ENCODE measurements around the gene ZBTB7C. TPM values are rescaled to one million over a fixed set of nuclear protein-coding genes. Genes with fewer than 3 reads are reported as not detected.

The ZBTB7C gene
- total RNA-seq, 1 experiment from 2014 or later, result 0.33 TPM

GRCh38 chr18:48051945-48052840 lies 357.0 kb downstream of the ZBTB7C start:
- Histone ChIP-seq H2BK12ac (ENCODE audit: insufficient read length, low read depth, low read length) (no peak overlapping the region), H3K23ac (ENCODE audit: insufficient read length, low read depth, low read length) (no peak overlapping the region), H3K79me2 (ENCODE audit: insufficient read depth, low read length) (no peaks in the 10 kb centered on the region), H2BK5ac (ENCODE audit: insufficient read length, low read length) (no peak overlapping the region), H3K9ac (ENCODE audit: extremely low read depth, insufficient read length, low read length) (no peak overlapping the region), H3K4me2 (ENCODE audit: insufficient read depth, insufficient read length, low read length) (no peak overlapping the region), H2BK120ac (ENCODE audit: low read depth, low read length, poor library complexity, severe bottlenecking) (no peak overlapping the region), H3K9me3 (ENCODE audit: control insufficient read depth, low read depth, low read length) (no peaks in the 10 kb centered on the region), H2AK5ac (ENCODE audit: insufficient read length, low read length) (no peak overlapping the region), H3K23me2 (ENCODE audit: insufficient read length, low read depth, low read length, poor library complexity, severe bottlenecking) (no peaks in the 10 kb centered on the region), H3T11ph (ENCODE audit: low read length) (no peak overlapping the region), H3K4me1 (ENCODE audit: insufficient read depth, low read length) (no peaks in the 10 kb centered on the region; the same call in 1 of the 2 replicates), H2BK15ac (ENCODE audit: low read depth, low read length) (no peak overlapping the region), H3K18ac (ENCODE audit: insufficient read length, low read depth, low read length) (no peak overlapping the region), H4K5ac (ENCODE audit: insufficient read length, low read depth, low read length) (no peak overlapping the region), H3K56ac (ENCODE audit: insufficient read length, low read depth, low read length) (no peak overlapping the region), H4K8ac (replicated peaks; ENCODE audit: insufficient read length, low read depth, low read length) (no peak overlapping the region), H3K14ac (ENCODE audit: insufficient read depth, low read length) (no peak overlapping the region), H3K27ac (ENCODE audit: insufficient read length, low read depth, low read length) (no peak overlapping the region), H2AFZ (ENCODE audit: low read length) (no peak overlapping the region), H3K4ac (ENCODE audit: low read depth, low read length) (no peak overlapping the region), H4K20me1 (ENCODE audit: control insufficient read depth, insufficient read depth, insufficient read length) (no peaks in the 10 kb centered on the region), H2BK20ac (ENCODE audit: low read depth, low read length, poor library complexity, severe bottlenecking) (no peak overlapping the region), H3K79me1 (ENCODE audit: insufficient read depth, low read depth, low read length, poor library complexity, severe bottlenecking) (no peaks in the 10 kb centered on the region), H3K27me3 (ENCODE audit: insufficient read depth, low read length) (no peaks in the 10 kb centered on the region), H4K91ac (ENCODE audit: insufficient read length, low read depth, low read length) (no peak overlapping the region)
- H3K9me3 Mint-ChIP-seq, result no peaks in the 10 kb centered on the region; a peak in 1 of 5 replicates
- peaks cover 8 to 12% of the 10 kb centered on the region in 2 experiments for H3K4me1 Mint-ChIP-seq
- no peak overlapping the region for H3K27ac Mint-ChIP-seq
- WGBS (ENCODE audit: extremely low coverage, insufficient read length, low lambda C conversion rate), result no CpG with 5 or more reads among the region's 8 CpGs
- H3K4me3 Mint-ChIP-seq, result no peak overlapping the region
- H3K36me3 Mint-ChIP-seq (ENCODE audit: insufficient read depth in 1 of 3, low read depth in 3 of 3), result no peaks in the 10 kb centered on the region
- TF ChIP-seq CTCF (conservative IDR thresholded peaks at IDR 0.05), result no peak
- peaks cover 19% of the 10 kb centered on the region for H3K27me3 Mint-ChIP-seq (ENCODE audit: low read depth)
- DNase-seq, result no peak

Data from H9 (cell line).